GM12878 (cell line): Measurements from ENCODE around the gene NOL12. TPM values are rescaled to one million over a fixed set of nuclear protein-coding genes. Genes with fewer than 3 reads are reported as not detected.

Experiments
- DPF2 ChIP-seq: fragments of 450-650 bp; IDR thresholded peaks from 2 replicates; pipeline ENCODE4 v1.6.1; 2017; ENCODE audit warnings: mild to moderate bottlenecking
- LARP7 ChIP-seq: fragments of 450-650 bp; IDR thresholded peaks from 2 replicates; pipeline ENCODE4 v1.6.1; 2017; ENCODE audit warnings: mild to moderate bottlenecking
- REST ChIP-seq: IDR thresholded peaks from 2 replicates; pipeline ENCODE4 v1.6.1; 2012; ENCODE audit warnings: mild to moderate bottlenecking, low read depth, low read length
- SUZ12 ChIP-seq: fragments of 200-600 bp; sonication (generic); IDR thresholded peaks from one replicate; pipeline ENCODE4 v1.6.1; 2018; ENCODE audit warnings: antibody characterized with exemption, mild to moderate bottlenecking; ENCODE audit not compliant: unreplicated experiment
- polyA plus RNA-seq, 11 experiments: library from polyadenylated mRNA; depleted of rRNA in 4 of 11; unstranded in 6 of 11; stranded (reverse) in 5 of 11; fragments of >200 nt; fragmentation: Nextera tagmentation in 4 of 11; fragmentation: Illumina TruSeq in 1 of 11; extraction: Ambion mirVana in 4 of 11; extraction: Trizol in 1 of 11; gene quantifications; 1 replicate in 1 of 11; 2 replicates in 10 of 11; pipeline versions ENCODE4 v1.2.1 to v1.2.3, GENCODE V29; 2011 to 2016; ENCODE audit warnings: inconsistent platforms in 2 of 11, missing spikeins in 2 of 11, low read depth in 1 of 11
- total RNA-seq, 4 experiments: library from RNA; depleted of rRNA in 3 of 4; stranded (reverse); fragments of >200 nt in 3 of 4; fragmentation: Illumina TruSeq in 1 of 4; extraction: Trizol in 1 of 4; gene quantifications; 2 replicates each; pipeline versions ENCODE4 v1.2.1 to v1.2.3, GENCODE V29; 2013 to 2021
- TF ChIP-seq, protein P1 (sequence below): fragments of 450-650 bp; formaldehyde crosslinking; IDR thresholded peaks from 2 replicates; pipeline ENCODE4 v1.4.0; 2022; ENCODE audit warnings: mild to moderate bottlenecking, moderate library complexity

NOL12 gene
- total and polyA plus RNA-seq, 10 of the 15 experiments (the other 5 are each of a cell fraction or from before 2014, with no cell fraction given), result 3.3 to 69.4 (median 41.1) TPM

GRCh38 chr22:37664249-37665101, 21.7 kb upstream of the NOL12 start (continued):
- no peak for TF ChIP-seq SUZ12
- TF ChIP-seq, protein P1, sequence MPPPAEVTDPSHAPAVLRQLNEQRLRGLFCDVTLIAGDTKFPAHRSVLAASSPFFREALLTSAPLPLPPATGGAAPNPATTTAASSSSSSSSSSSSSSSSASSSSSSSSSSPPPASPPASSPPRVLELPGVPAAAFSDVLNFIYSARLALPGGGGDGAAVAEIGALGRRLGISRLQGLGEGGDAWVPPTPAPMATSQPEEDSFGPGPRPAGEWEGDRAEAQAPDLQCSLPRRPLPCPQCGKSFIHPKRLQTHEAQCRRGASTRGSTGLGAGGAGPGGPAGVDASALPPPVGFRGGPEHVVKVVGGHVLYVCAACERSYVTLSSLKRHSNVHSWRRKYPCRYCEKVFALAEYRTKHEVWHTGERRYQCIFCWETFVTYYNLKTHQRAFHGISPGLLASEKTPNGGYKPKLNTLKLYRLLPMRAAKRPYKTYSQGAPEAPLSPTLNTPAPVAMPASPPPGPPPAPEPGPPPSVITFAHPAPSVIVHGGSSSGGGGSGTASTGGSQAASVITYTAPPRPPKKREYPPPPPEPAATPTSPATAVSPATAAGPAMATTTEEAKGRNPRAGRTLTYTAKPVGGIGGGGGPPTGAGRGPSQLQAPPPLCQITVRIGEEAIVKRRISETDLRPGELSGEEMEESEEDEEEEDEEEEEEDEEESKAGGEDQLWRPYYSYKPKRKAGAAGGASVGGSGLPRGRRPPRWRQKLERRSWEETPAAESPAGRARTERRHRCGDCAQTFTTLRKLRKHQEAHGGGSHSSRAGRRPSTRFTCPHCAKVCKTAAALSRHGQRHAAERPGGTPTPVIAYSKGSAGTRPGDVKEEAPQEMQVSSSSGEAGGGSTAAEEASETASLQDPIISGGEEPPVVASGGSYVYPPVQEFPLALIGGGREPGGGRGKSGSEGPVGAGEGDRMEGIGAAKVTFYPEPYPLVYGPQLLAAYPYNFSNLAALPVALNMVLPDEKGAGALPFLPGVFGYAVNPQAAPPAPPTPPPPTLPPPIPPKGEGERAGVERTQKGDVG (CRISPR knock-in tag), result no peak
- no peak for TF ChIP-seq REST
- no peak for TF ChIP-seq LARP7
- TF ChIP-seq DPF2, result no peak
